GM12801 (cell line): ENCODE measurements around the gene SERPINA6.

ENCODE experiments used
- CTCF ChIP-seq: IDR thresholded peaks from one replicate; pipeline ENCODE4 v1.5.1; 2011; ENCODE audit warnings: control low read depth; ENCODE audit not compliant: insufficient read length; ENCODE audit errors: extremely low read depth

Gene SERPINA6

GRCh38 chr14:94305620-94306019, 17.5 kb downstream of the SERPINA6 start:
- no peak for TF ChIP-seq CTCF

DNA sequence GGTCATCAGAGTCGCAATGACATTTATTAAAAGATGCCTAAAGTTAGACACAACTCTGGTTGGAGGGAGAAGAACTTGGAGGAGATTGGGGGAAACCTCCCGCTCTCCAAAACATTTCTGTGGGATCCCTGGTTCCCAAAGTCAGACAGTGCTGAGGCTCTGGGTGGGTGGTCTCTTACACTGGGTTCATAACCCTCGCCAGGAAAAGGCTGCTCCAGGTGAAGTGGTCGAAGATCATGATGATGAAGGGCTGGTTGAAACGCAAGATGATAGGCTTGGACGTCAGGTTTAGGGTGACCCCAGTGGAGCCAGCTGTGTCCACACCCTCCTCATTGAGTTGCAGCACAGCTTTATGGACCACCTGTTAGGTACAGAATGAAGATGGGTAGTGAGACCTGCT, 18.9 kb downstream of the SERPINA6 start:
- no peak for TF ChIP-seq CTCF

GRCh38 chr14:94303111-94303510, 20.0 kb downstream of the SERPINA6 start:
- no peak for TF ChIP-seq CTCF

- no peak for TF ChIP-seq CTCF
Observed at GRCh38 chr14:94298130-94298529, 25.0 kb downstream of the SERPINA6 start.

DNA sequence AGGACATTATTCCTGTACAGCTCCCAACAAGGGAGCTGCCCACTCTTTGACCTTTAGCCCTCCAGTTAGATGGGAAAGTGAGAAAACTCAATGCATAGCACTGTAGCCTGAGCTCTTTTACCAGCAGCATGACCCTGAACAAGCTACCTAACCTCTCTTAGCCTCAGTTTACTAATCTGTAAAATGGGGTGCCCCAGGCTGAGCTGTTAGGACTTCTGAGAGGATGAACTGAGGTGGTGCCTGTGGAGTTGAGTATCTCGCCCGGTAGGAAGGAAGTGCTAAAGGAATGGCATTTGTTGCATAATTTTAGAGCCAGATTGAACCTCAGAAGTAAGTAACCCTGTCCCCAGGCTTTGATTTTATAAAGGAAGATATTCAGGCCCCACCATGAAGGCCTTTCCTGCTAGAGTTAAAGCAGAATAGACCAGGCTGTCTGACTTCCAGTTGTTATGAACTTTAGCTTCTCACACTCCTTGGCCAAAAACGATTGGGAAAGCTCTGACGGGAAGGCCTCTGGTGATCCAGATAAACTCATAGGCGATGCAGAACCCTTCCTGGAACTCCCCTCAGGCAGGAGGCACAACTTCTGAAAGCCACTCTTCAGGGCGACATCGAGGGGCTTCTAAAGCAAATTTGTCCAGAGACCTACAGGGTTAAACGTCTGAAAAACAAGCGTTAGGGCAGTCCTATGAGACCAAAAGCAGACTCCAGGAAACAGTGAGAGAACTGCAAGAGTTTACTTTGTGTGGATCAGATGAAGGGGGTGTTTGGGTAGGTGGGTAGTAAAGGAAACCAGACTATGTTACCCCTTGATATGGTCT, 27.6 kb downstream of the SERPINA6 start:
- no peak for TF ChIP-seq CTCF

- TF ChIP-seq CTCF: no peak
Observed at GRCh38 chr14:94293578-94293924, 29.6 kb downstream of the SERPINA6 start.

- no peak for TF ChIP-seq CTCF
Observed at GRCh38 chr14:94292872-94293577, 30.1 kb downstream of the SERPINA6 start, which contains the start of gene SERPINA10. TSS of gene SERPINA10 (minus strand) at chr14:94293268. CDS start at chr14:94290593, 2,675 bp downstream.
